HL-60/S4 (cell line): Measurements from ENCODE around the gene PRKN.

ENCODE experiments used
- in situ Hi-C: fragments of 300-500 bp; cut with MboI; formaldehyde crosslinking; loops from 2 replicates; pipeline ENCODE4 v1.14.3; 2022; ENCODE audit warnings: low sequenced_read_pairs

PRKN gene

DNA sequence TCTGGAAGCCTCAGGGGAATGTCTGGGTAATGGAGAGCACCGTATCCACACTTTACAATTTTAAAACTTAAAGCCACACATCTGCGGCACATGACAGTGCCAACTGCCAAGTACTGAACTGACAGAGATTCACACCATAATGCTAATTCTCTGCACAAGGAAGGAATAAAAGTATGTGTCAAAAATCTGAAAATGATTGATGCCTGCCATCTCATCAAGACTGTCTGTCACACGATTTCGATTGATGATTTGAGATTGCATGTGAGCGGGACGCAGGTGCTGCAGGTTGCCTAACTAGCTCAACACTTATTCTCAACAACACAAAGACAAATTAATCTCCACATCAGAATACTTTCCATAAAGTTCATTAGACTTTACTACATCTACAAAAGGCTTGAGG lies 391.2 kb downstream of the PRKN start:
- in situ Hi-C loops, result no loop called here

DNA sequence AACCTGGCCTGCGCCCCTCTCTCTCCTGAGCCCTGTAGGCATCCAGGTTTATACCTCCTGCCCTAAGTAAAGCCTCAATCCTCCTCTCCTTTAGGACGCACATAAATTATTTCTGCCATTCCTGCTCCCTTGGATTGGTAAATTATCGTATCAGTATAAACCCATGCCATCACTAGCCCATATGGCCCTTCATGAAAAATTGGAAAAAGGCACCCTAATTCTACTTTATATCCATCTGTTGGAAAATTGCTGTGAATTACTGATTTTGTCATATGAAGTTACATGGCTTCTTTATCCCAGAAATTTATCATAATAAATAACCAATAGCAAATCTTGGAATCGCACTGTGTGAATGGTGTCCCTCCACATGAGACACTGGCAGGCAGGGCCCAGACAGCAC lies 395.2 kb downstream of the PRKN start:
- in situ Hi-C loops, result no loop called here

- in situ Hi-C loops, result no loop called here
Measured at GRCh38 chr6:162331911-162332310, 395.7 kb downstream of the PRKN start.

- in situ Hi-C loops, result no loop called here
Measured at GRCh38 chr6:162325826-162326225, 401.7 kb downstream of the PRKN start.

DNA sequence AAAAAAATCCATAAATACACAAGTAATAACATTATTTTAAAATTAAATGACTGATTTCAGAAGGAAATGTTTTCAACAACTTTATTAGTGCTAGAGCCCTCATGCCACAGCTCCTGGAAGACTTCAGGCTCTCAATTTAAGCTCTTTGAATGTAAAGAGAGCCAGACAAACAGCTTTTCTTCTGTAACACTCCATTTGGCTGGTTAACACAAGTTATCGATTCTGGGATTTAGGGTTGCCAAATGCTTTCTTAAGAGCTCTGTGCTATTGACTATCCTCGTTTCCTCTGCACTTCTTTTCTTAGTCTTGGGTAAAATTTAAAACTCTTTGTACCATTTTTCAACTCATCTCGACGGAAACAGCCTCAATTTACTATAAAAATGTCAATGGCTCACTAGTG lies 402.5 kb downstream of the PRKN start:
- in situ Hi-C loops, result no loop called here

- in situ Hi-C loops, result no loop called here
Measured at GRCh38 chr6:162315291-162315690, 412.3 kb downstream of the PRKN start.

- in situ Hi-C loops, result no loop called here
Measured at GRCh38 chr6:162313922-162314660, 413.5 kb downstream of the PRKN start.

DNA sequence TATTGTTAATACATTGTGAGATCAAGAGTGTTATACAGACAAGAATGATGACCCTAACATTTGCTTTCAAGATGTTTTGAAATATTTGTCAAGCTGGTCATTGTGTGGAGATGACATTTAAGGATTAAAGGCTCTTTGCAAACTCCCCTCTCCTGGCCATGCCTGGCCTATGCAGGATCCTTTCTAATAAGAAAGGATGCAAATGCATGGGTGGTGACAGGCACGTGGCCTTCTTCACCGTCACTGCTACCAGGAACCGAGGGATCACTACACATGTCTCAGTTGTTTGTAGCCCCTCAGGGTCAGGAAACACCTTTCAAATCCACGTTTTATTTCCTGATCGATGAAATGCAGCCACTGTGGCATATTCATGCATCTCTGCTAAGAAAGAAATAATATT lies 419.7 kb downstream of the PRKN start:
- in situ Hi-C loops, result no loop called here

DNA sequence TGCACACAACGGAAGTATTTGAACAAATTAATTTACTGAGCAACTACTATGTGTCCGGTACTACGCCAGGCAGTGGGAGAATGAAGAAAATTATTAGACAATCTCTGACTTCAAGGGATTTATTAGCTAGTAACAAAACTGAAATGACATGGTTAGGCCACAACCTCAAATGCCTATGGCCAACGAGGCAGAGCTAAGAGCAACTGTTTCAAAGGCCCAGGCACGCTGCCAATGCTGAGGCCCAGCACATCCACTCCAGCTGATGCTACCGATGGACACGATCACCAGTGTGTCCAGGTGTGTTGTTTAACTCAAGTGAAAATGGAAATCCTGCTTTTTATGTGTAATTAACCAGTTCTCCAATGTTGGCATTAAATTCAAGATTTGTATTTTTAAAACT lies 420.9 kb downstream of the PRKN start:
- in situ Hi-C loops, result no loop called here

- in situ Hi-C loops, result no loop called here
Measured at GRCh38 chr6:162301128-162301527, 426.4 kb downstream of the PRKN start.

DNA sequence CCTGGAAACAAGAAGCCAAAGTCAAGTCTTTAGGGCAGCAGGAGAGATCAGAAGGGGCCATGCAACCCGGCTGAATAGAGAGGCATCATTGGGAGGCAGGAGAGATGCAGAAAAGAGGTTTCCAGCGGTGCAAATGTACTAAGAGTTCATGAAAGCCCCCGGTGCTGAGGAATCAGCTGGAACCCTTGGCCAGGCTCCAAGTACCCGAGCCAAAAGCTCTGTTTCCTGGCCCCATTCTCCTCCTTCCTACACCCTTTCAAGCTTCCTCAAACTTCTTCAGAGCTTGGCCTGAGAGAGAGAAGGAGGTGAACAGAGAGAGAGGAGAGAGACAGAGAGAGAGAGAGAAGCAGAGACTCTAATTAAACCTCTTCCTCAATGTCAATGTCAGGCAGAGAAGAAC lies 433.5 kb downstream of the PRKN start:
- in situ Hi-C loops, result no loop called here

GRCh38 chr6:162292915-162293314 lies 434.7 kb downstream of the PRKN start:
- in situ Hi-C loops, result no loop called here

DNA sequence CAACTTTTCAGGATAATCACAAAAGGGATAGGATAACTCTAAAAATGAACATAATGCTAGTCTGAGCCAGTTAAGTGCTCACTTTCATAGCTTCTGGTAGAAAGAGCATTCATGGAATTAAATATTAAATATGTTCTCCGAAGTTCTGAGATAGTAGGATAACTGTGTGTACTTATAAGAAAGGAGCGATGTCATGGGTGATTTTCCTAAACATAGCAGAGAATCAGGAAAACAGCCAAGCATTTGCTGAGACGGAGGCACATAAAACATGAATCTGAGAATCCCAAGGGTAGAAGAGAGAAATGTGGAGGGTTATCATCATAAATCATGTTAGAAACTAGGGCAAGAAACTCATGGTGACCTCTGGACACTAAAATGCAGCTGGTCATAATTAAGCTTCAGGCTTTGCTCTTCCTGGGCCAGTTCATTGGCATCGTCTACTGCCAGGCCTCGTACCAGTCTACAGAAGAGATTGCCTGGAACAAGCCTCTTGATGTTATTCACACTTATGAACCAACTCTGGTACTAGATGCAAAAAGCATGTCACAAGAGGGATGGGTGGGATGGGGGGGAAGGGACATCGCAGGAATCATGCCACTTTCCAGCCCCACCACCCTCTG lies 436.6 kb downstream of the PRKN start:
- in situ Hi-C loops, result no loop called here

DNA sequence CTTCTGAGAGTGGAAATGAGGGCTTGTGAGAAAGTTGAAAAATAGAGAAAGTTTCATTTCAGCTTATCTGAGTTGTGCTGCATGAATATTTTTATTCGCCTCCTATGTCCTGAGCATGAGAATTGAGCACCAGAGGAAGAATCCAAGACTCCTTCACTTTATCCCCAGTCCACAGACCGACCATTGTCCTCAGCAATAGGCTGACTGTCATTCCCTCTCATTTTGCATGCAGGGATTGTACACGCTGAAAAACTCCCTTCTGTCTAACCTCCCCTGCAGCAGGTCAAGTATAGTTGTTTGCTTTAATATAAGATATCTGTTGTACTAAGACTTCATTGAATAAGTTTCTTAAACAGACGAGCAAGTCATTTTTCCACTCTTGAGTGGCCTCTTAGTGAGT lies 437.6 kb downstream of the PRKN start:
- in situ Hi-C loops, result no loop called here

DNA sequence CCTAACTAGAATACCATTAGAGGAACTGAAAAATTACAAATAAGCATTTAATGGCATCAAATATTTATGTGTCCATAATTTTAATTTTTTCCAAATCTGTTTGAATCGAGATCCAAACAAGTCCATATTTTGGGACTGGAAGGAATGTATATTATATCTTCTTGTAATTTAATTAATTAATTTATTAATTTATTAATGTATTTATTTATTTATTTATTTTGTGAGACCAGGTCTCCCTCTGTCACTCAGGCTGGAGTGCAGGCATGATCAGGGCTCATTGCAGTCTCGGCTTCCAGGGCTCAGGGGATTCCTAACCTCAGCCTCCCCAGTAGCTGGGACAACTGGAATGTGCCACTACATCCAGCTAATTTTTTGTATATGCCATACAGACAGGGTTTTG lies 453.6 kb downstream of the PRKN start:
- in situ Hi-C loops, result no loop called here

DNA sequence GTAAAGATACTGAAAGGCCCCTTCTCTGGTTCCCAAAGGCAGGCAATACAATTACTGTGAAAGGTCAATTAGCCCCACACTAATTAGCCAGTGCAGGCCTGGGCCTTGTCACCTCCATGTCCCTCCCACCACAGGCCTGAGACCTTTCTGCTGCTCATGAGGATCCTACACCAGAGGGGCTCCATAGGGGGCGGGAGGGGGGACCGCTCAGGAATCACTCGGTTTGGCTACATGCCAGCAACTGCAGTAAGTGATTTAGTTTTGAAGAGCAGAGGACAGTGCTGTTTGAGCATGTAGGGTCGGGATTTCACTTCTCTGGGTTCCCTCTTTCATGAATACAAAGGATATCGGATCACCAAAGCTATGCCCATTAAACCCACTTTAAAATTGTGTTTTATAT lies 455.6 kb downstream of the PRKN start:
- in situ Hi-C loops, result no loop called here

- in situ Hi-C loops, result no loop called here
Measured at GRCh38 chr6:162270966-162271365, 456.6 kb downstream of the PRKN start.

- in situ Hi-C loops, result no loop called here
Measured at GRCh38 chr6:162267641-162268040, 459.9 kb downstream of the PRKN start.

- in situ Hi-C loops, result no loop called here
Measured at GRCh38 chr6:162267126-162267525, 460.4 kb downstream of the PRKN start.

GRCh38 chr6:162264581-162264980 lies 463.0 kb downstream of the PRKN start:
- in situ Hi-C loops, result no loop called here

- in situ Hi-C loops, result no loop called here
Measured at GRCh38 chr6:162262466-162263196, 464.9 kb downstream of the PRKN start.

DNA sequence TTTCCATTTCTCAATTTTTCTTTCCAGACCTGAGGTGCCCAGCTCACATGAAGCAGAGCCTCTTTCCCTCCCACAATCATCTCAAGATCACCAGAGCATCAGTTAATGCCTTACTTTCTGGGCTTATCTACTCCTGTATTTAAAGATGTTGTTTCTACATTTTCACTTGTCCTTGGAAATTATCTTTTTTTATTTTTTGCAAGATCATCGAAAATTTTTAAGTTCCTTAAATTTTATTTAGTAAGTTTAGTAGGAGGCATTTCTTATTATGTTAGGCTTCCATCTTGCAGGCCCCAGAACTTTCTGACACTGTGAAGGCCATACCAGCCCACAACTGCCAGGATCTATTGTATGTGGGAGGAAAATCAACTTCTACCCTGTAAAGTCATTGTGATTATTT lies 466.0 kb downstream of the PRKN start:
- in situ Hi-C loops, result no loop called here
